Hepatocyte (in vitro differentiated cells): Measurements from ENCODE around the gene C20orf141. TPM values are rescaled to one million over a fixed set of nuclear protein-coding genes. Genes with fewer than 3 reads are reported as not detected.

Source experiments
- DNase-seq: peaks from one replicate; pipeline ENCODE4 v3.0.0-alpha.2; 2016; ENCODE audit warnings: low spot score
- H2AFZ ChIP-seq: fragments of 200-600 bp; sonication (generic); 2 replicates; pipeline ENCODE4 v1.6.0; 2016; ENCODE audit warnings: antibody characterized with exemption, mild to moderate bottlenecking
- H3K27ac ChIP-seq: fragments of 200-600 bp; sonication (generic); 2 replicates; pipeline ENCODE4 v1.5.1; 2016; ENCODE audit warnings: mild to moderate bottlenecking
- H3K27me3 ChIP-seq: fragments of 200-600 bp; sonication (generic); 2 replicates; pipeline ENCODE4 v1.6.1; 2016
- H3K36me3 ChIP-seq: fragments of 200-600 bp; sonication (generic); replicated peaks from 2 replicates; pipeline ENCODE4 v1.5.1; 2016; ENCODE audit warnings: low read depth; ENCODE audit not compliant: insufficient read depth
- H3K4me1 ChIP-seq: fragments of 200-600 bp; sonication (generic); 2 replicates; pipeline ENCODE4 v1.5.1; 2016; ENCODE audit warnings: mild to moderate bottlenecking, moderate library complexity; ENCODE audit not compliant: insufficient read depth
- H3K4me2 ChIP-seq: fragments of 200-600 bp; sonication (generic); 2 replicates; pipeline ENCODE4 v1.6.0; 2016
- H3K4me3 ChIP-seq: fragments of 200-600 bp; sonication (generic); 2 replicates; pipeline ENCODE4 v1.5.1; 2016; ENCODE audit warnings: mild to moderate bottlenecking
- H3K79me2 ChIP-seq: fragments of 200-600 bp; sonication (generic); 2 replicates; pipeline ENCODE4 v1.6.0; 2017; ENCODE audit warnings: mild to moderate bottlenecking
- H3K9me2 ChIP-seq: fragments of 200-600 bp; sonication (generic); replicated peaks from 2 replicates; pipeline ENCODE4 v1.6.0; 2017; ENCODE audit warnings: mild to moderate bottlenecking; ENCODE audit not compliant: insufficient read depth
- H3K9me3 ChIP-seq: fragments of 200-600 bp; sonication (generic); 2 replicates; pipeline ENCODE4 v1.5.1; 2016; ENCODE audit warnings: low read depth, mild to moderate bottlenecking
- H4K20me1 ChIP-seq: fragments of 200-600 bp; sonication (generic); 2 replicates; pipeline ENCODE4 v1.6.0; 2016; ENCODE audit warnings: mild to moderate bottlenecking; ENCODE audit not compliant: insufficient read depth, poor library complexity, severe bottlenecking
- CTCF ChIP-seq: fragments of 200-600 bp; sonication (generic); IDR thresholded peaks from 2 replicates; pipeline ENCODE4 v1.5.1; 2016; ENCODE audit warnings: antibody characterized with exemption, mild to moderate bottlenecking; ENCODE audit not compliant: poor library complexity
- EZH2 ChIP-seq: fragments of 200-600 bp; sonication (generic); IDR thresholded peaks from 2 replicates; pipeline ENCODE4 v1.6.1; 2016; ENCODE audit warnings: antibody characterized with exemption, mild to moderate bottlenecking, borderline replicate concordance
- EZH2phosphoT487 ChIP-seq: fragments of 200-600 bp; sonication (generic); IDR thresholded peaks from one replicate; pipeline ENCODE4 v1.6.1; 2018; ENCODE audit warnings: antibody characterized with exemption, mild to moderate bottlenecking, low read depth, moderate library complexity; ENCODE audit not compliant: unreplicated experiment, severe bottlenecking
- WGBS: methylation state at CpG from one replicate; pipeline ENCODE4 v1.1.6; 2016; ENCODE audit warnings: low lambda C conversion rate; ENCODE audit errors: missing lambda C conversion rate; 5-methylcytosine and 5-hydroxymethylcytosine counted together
- polyA plus RNA-seq: library from polyadenylated mRNA; unstranded; fragments of >200 nt; fragmentation: Nextera tagmentation; extraction: Ambion mirVana; gene quantifications from 2 replicates; pipeline ENCODE4 v1.2.1, GENCODE V29; 2016
- total RNA-seq: library from RNA; depleted of rRNA; stranded (reverse); fragments of >200 nt; gene quantifications from 2 replicates; pipeline ENCODE4 v1.2.3, GENCODE V29; 2014

C20orf141 gene
- total and polyA plus RNA-seq, 2 experiments from 2014 or later, result not detected

DNA sequence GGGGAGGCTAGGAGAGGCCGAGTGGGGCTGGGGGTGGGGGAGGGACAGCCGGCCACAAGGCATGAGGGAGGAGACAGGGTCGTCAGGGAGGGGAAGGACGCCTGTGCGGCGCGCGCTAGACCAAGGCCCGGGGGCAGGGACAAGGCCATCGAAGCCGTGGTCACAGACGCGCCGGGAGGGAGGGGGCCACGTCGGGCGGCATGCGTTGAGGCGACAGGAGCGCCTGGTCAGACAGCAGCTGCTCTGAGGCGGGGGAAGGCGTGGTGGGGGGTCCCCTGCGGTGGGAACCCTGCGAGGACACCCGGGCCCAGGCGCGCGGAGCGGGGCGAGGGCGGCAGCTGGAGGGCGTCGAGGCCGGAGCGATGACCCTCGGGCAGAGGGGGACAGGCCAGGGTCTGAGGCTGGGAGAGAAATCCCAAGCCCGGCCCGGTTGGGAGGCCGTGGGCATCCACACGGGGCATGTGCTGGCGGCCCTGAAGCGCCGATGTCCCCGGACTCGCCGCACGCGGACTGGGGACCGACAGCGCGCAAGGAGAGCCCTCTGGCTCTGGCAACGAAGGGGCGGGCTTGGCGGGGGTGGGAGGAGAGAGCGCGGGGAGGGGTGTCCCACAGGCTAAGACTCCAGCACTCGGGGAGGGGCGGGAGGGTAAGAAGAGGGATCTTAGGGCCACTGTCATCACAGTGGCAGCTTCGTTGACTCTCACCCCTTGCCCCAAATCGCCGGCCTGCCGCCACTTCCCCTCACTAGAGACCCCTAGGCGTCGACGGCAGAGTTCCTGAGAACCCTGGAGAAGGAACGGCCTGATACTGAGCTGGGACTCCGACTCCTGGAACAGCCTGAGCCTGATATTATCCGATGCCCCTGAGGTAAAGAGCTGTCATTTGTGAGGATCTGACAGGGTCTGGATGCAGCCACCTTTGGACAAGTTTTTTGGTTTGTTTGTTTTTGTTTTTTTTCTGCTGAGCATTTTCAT is 6.4 kb downstream of the C20orf141 start:
- TF ChIP-seq CTCF (no peak), EZH2 (peak; percentile 44)
- H3K9me3 ChIP-seq, result no peaks in the 10 kb centered on the region
- no peaks in the 10 kb centered on the region for H4K20me1 ChIP-seq
- H3K36me3 ChIP-seq, result no peaks in the 10 kb centered on the region
- no peaks in the 10 kb centered on the region for H3K9me2 ChIP-seq
- no peak overlapping the region for H3K4me3 ChIP-seq
- DNase-seq, result no peak
- WGBS, result 16% methylated on average over 19 of the region's 68 CpGs
- peaks cover 14% of the 10 kb centered on the region for H3K27me3 ChIP-seq
- no peaks in the 10 kb centered on the region for H3K79me2 ChIP-seq
- peak overlapping the region; percentile 68 for H3K4me2 ChIP-seq
- H3K4me1 ChIP-seq, result peaks cover 23% of the 10 kb centered on the region
- peak overlapping the region; percentile 66 for H2AFZ ChIP-seq
- H3K27ac ChIP-seq, result peak overlapping the region; percentile 74

- H3K4me2 ChIP-seq, result no peak overlapping the region
- WGBS, result no CpG with 5 or more reads among the region's 5 CpGs
These were observed 7.3 kb downstream of the C20orf141 start for GRCh38 chr20:2822073-2822472.

GRCh38 chr20:2825761-2826160 is 11.0 kb downstream of the C20orf141 start:
- peaks cover 23% of the 10 kb centered on the region for H3K27me3 ChIP-seq
- no peaks in the 10 kb centered on the region for H3K79me2 ChIP-seq
- no peaks in the 10 kb centered on the region for H3K36me3 ChIP-seq
- H3K4me2 ChIP-seq, result no peak overlapping the region
- H3K27ac ChIP-seq, result no peak overlapping the region
- H2AFZ ChIP-seq, result no peak overlapping the region
- no peak overlapping the region for H3K4me3 ChIP-seq
- 85% methylated on average over 2 of the region's 2 CpGs for WGBS
- TF ChIP-seq EZH2 (no peak), EZH2phosphoT487 (no peak), CTCF (no peak)
- H3K4me1 ChIP-seq, result peaks cover 11% of the 10 kb centered on the region
- no peaks in the 10 kb centered on the region for H4K20me1 ChIP-seq
- no peaks in the 10 kb centered on the region for H3K9me2 ChIP-seq
- H3K9me3 ChIP-seq, result no peaks in the 10 kb centered on the region
- no peak for DNase-seq

More at GRCh38 chr20:2822073-2822472, 7.3 kb downstream of the C20orf141 start:
- H3K79me2 ChIP-seq, result no peaks in the 10 kb centered on the region
- no peak for DNase-seq
- H3K9me3 ChIP-seq, result no peaks in the 10 kb centered on the region
- H3K9me2 ChIP-seq, result no peaks in the 10 kb centered on the region
- H3K27ac ChIP-seq, result no peak overlapping the region
- no peak overlapping the region for H3K4me3 ChIP-seq
- H4K20me1 ChIP-seq, result no peaks in the 10 kb centered on the region
- H3K36me3 ChIP-seq, result no peaks in the 10 kb centered on the region
- H2AFZ ChIP-seq, result no peak overlapping the region
- TF ChIP-seq EZH2phosphoT487, result no peak
- TF ChIP-seq EZH2, result no peak
- TF ChIP-seq CTCF, result no peak
- H3K27me3 ChIP-seq, result peaks cover 21% of the 10 kb centered on the region
- H3K4me1 ChIP-seq, result peaks cover 23% of the 10 kb centered on the region
